GM18873 (cell line): ENCODE measurements around the gene COMMD10.
"Not testable (repeated sequence)": the region's sequence is repeated elsewhere in the genome, so short reads cannot be mapped to it uniquely, and the experiment has no call there.

ENCODE experiments used
- ATAC-seq: cut with Tn5 transposase; IDR thresholded peaks from one replicate; pipeline ENCODE4 v1.9.1; 2021; ENCODE audit warnings: mild to moderate bottlenecking, moderate library complexity, moderate number of reproducible peaks; ENCODE audit not compliant: unreplicated experiment, low FRiP score

The COMMD10 gene

DNA sequence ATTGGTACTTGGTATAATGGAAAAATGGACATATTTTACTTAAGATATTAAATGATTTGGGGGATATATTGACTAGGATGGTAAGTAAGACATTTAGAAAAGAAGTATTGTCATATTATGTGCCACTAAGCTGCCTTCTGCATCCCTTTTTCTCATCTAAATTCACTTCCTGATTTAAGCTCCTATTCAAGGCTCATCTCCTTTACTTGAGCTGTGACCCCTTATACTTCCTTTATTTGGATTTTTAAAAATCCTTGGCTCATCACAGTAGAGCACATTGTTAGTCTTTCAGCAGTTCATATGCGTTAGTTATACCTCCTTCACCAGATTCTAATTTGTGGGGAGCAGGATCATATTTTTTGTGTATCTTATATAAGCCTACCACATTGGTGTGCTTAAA, 6.6 kb downstream of the COMMD10 start:
- ATAC-seq = no peak

DNA sequence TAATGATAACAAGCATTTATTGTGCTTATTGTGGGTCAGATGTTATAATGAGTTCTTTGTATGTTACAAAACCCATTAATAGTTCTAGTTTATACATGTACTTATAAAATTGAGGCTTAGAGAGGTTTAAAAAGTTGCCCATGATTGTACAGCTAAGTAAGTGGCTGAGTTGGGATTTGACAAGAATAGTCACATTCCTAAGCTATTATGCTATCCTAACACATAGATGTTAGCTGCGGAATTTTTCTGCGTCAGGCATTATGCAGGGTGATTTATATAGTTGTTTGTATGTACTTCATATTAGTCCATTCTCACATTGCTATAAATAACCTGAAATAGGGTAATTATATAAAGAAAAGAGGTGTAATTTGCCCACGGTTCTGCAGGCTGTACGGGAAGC, 12.5 kb downstream of the COMMD10 start:
- no peak for ATAC-seq

DNA sequence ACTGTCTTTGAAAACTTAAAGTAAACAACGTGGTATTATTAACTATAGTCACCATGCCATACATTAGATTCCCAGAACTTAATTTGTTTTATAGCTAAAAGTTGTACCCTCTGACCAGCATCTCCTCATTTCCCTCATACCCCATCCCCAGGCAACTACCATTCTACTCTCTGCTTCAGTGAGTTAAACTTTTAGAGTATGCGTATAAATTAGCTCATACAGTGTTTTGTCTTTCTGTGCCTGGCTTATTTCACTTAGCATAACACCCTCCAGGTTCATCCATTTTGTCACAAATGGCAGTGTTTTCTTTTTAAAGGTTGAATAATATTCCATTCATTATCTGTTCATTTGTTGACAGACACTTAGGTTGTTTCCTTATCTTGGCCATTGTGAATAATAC, 14.2 kb downstream of the COMMD10 start:
- ATAC-seq = no peak

DNA sequence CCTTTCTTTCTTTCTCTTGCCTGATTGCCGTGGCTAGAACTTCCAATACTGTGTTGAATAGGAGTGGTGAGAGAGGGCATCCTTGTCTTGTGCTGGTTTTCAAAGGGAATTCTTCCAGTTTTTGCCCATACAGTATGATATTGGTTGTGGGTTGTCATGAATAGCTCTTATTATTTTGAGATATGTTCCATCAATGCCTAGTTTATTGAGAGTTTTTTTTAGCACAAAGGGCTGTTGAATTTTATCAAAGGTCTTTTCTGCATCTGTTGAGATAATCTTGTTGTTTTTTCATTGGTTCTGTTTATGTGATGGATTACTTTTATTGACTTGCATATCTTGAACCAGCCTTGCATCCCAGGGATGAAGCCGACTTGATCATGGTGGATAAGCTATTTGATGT, 20.1 kb downstream of the COMMD10 start:
- ATAC-seq = not testable (repeated sequence)

DNA sequence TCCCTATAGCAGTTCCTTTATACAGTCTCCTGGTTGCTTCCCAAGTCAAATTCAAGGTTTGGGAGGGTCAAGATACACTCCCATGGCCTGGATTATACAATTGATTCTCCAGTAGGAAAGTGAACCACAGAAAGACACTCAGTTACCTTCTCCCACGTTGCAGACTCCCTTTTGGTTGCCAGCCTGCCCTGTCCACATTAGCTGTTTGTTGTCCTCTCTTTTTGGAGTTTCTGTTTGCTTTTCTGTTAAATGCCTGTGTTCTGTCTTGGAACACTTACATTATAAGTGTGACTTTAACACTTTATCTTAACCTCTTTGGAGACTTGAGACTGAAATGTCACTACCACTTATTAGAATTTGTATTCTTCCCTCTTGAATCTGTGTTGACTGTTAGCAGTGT, 30.3 kb downstream of the COMMD10 start:
- no peak for ATAC-seq

DNA sequence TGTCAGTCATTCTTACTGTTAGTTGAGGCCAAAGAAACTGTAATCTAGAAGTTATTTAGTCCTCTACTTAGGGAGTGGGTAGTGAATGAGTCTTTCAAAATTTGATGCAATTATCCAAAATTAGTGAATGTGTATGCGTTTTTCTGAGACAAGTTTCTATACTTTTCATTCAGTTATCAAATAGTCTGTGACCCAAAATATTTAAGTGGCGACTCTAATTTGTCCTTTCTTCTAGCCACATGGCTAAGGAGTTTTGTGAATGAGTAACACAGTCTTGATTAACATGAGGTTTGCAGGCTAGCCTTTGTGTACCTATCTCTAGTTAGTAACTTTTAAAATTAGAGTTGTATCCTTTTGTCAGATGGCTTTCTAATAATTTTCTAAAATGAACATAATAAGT, 45.6 kb downstream of the COMMD10 start:
- no peak for ATAC-seq

DNA sequence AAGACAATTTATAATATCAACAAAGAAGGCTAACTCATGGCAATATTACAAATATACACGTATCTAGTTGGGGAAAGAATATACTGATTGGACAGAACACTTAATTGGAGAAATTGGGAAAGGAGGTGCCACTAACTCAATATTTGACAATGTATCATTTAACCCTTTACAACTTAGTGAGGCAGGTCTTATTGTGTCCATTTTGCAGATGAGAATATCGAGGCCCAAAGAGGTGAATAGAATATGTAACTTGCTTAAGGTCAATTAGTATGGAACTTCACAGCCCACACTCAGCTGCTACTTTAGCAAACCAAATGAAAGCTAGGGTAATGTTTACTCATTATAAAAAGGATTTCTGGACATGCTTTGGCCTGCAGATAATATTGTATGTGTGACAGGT, 46.2 kb downstream of the COMMD10 start:
- ATAC-seq = no peak

DNA sequence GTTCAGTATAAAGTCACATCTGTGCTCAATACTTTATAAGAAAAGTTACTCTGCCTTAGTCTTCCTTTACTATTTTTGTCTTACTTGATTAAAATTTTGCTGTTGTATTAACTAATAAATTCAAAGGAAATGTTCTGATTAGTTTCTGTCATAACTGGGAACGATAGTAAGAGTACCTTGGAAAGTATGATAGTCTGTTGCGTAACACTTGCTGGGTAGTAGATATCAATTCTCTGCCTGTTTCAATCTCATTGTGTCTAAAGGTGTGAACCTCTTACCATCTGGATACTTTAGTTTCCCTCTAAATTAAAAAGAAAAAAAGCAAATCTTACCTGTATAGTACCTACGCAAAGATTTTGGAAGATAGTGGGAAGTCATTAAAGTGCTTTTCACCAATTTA, 48.5 kb downstream of the COMMD10 start:
- no peak for ATAC-seq

DNA sequence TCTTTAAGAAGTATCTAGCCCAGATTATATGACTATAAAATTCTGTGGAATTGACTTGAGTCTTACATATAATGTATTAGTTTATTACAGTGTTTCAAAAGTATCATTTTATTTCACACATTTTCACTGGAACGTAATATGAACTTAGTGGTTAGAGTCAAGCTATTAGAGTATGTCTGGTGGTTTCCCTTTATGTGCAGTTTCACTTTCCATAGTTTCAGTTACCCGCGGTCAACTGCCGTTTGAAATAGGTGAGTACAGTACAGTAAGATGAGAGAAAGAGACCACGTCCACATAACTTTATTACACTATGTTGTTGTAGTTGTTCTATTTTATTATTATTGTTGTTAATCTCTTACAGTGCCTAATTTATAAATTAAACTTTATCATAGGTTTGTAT, 50.5 kb downstream of the COMMD10 start:
- ATAC-seq = peak; percentile 95

DNA sequence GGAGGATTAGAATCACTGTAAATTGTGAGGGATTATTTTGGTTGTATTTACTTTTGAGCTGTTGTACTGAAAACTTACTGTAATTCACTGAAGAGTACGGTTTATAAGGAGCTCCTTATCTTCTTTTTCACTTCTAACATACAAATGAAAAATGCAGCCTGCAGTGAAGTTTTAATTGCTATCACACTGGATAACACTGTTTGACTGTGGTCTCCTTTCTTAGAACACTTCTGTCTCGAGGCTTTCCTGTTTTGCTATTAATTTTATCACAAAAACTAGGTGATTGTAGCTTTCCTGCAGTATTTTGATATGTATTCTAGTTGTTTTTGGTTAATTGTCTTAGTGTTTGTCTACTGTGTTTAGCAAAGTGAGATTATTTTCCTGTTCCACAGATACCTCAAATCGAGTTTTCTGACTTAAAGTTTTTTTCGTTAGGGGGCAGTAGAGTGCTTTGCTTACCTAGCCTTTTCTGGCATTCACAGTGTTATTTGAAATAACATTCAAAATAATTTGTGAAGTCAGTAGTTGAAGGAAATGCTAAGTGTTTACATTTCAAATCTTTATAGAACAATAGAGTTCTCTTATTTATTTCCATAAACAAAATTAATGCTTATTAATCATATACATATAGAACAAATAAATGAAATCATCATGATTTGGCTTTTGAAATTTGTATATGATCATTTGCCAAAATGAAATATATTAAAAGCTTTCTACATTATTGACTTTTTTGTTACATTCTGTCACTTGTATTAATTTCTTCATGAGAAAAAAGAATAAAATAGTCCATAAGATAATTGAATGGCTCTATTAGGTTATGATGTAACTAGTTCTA, 52.9 kb downstream of the COMMD10 start:
- ATAC-seq = no peak

DNA sequence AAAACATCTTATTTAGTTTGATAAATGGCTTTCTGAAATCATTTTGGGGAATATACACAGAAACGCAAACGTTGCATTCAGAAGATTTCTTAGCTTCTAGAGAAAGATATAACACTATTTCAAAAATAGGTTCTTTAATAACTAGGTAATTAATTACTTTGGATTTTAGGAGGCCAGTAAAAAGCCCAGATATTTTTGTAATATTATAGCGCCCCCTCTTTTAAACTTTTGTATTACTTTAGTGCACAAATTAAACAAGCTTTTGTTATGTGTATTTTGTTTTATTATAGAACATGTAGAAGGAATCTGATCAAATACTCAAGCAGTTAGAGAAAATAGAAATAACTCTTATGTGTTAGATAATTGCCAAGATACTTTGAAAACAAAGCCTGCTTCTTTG, 57.7 kb downstream of the COMMD10 start:
- no peak for ATAC-seq

DNA sequence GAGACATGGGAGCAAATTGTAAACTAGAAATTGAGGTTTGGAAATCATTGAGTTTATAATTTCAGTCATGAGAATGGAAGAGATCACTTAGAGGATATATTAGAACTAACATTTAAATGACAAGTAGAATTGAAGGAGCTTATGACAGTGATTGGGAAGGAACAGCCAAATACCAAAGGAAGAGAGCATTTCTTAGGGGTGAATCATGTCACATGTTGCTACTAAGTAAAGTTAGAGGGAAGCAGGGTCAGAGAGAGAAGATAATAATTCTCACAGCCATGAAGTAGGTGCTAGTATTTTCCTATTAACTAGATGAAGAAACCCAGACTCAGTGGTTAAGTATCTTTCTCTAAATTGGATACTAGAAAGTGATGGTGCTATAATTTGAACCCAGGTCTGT, 59.3 kb downstream of the COMMD10 start:
- no peak for ATAC-seq

DNA sequence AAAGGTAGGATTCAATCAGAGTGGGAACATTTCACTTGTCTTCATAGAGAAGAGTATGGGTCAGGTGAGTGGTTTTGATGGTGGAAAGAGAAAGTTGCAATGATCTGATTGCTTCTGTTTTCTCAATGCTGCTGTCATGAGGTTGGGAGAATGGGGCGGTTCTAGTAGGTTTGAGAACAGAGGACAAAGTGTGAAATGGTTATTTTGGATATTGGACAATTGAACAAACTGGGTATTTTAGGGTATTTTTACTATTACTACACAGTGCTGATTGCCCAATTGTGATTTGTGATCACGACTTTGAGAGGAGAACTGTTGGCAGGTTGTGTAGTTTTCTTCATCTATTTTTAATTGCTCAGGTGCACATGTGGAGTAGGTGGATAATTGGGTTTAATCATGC, 60.2 kb downstream of the COMMD10 start:
- ATAC-seq = no peak

DNA sequence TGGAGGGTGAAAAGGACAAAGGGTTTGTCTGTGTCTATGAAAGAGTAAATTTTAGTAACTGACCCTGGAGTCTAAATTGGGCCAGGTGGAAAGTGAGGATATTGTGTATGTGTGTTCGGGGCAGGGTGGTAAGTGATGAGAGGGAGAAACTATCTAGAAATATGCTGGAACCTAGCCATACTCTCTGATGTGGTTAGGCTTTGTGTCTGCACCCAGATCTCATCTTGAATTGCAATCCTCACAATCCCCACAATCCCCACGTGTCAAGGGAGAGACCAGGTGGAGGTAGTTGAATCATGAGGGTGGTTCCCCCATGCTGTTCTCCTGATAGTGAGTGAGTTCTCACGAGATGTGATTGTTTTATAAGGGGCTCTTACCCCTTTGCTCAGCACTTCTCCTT, 60.6 kb downstream of the COMMD10 start:
- no peak for ATAC-seq

DNA sequence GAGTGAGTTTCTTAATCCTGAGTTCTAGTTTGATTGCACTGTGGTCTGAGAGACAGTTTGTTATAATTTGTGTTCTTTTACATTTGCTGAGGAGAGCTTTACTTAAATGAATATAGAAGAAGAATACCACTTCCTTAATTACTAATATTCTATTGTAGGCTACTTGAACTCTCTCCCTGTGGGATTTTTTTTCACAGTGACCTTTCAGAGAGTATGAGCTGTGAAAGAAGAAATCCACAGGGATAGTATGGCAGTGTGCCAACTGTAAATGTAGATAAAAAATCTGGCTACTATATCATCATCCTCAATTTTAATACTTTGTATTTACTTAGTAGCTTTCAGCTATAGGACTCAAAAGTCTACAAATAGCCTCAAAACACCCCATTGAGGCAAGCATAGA, 67.3 kb downstream of the COMMD10 start:
- no peak for ATAC-seq

DNA sequence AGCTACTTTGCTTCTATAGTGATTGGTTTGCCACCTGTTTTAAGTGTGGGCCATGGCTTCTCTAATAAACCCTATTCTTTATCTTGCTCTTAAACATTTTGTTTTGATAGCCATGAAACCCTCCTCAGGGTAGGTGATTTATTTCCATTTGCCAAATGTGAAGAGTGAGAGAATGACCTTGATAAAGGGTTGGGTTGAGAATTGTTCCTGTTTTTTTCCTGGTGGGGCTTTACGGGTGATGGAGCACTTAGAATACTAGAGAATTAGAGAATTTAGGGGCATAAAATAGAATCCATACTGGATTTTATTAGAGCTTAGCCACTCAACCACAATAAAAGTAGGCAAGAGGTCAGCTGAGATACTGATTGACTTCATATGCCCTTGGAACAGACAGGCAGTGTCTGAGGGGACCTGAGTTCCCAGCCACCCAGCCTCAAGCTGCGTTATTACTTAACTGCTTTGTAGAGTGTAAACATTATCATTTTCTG, 68.9 kb downstream of the COMMD10 start:
- ATAC-seq = no peak

DNA sequence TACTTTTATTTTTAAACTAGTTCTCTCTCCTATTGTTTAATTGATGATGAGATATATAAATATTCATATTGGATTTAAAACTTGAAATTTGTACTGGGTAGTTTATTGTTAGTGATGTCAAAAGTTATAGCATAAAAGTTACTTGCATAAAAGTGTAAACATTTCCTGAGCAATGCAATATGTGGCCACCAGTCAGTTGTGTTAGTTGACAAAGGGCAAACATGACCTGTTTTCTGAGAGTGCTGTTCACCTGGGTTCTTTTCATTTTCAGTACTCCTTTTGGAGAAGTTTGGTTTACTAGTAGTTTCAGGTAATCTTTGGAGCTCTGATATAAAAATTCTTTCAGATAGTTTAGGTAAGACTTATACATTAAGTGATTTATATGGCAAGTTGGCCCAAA, 69.4 kb downstream of the COMMD10 start:
- ATAC-seq = no peak

DNA sequence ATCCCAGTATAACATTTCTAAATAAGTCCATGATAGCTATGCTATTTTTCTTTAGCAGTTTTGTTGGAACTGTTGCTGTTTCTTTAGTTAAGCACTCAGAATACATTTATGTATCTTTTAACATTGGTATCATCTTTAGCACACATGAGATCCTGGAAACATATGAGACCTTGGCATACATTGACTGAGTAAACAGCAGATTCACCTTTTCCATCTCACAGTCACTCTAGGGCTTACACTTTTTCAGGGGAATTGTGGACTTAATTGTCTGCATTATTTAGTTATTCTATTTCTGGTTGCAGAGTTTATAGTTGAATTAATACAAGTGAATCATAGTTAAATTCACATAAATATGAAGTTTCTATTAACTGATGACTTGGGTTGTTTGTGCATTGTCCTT, 70.1 kb downstream of the COMMD10 start:
- no peak for ATAC-seq

DNA sequence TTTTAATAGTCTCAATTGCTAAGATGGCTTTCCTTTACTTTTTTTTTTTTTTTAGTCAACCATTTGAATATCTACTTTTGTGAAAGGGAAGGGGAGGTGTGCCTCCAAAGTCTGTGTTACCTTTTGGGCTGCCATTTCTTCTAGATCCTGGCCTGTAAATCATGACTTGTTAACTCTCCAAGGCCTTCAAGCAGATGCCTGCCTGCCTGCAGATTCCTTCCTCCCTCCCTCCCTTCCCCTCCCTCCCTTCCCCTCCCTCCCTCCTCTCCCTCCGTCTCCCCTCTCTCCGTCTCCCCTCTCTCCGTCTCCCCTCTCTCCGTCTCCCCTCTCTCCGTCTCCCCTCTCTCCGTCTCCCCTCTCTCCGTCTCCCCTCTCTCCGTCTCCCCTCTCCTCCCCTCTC, 73.1 kb downstream of the COMMD10 start:
- no peak for ATAC-seq

DNA sequence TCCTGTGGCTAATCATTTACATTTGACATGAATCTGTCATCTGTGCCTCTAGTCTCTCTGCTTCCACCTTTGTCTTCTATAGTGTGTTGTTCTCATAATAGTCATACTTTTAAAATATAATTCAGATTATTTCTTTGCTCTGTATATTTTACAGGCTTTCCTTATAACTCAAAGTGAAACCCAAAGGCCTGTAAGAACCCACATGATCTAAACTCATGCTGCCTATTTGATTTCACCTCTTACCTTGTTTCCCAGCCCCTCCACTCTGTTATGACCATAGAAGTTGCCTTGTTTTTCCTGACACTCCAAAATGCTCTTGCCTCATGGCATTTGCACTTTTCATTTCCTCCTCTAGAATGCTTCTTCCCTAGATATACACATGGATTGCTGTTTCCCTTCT, 74.2 kb downstream of the COMMD10 start:
- no peak for ATAC-seq

DNA sequence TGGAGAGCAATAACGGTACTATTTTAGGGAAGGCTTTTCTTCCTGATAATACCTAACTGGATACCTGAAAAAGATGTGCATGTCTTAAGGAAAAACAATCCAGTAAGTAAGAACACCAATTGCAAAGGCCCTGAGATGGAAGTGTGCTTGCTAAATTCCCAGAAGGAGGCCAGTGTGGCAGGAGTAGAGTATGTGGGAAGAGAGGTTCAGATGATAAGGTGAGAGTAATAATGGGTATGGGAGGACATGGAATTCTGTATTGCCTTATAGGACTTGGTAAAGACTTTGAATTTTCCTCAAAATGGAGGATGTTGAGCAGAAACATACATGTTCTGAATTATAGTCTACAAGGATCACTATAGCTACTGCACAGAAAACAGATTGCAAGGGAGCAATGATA, 89.3 kb downstream of the COMMD10 start:
- no peak for ATAC-seq

DNA sequence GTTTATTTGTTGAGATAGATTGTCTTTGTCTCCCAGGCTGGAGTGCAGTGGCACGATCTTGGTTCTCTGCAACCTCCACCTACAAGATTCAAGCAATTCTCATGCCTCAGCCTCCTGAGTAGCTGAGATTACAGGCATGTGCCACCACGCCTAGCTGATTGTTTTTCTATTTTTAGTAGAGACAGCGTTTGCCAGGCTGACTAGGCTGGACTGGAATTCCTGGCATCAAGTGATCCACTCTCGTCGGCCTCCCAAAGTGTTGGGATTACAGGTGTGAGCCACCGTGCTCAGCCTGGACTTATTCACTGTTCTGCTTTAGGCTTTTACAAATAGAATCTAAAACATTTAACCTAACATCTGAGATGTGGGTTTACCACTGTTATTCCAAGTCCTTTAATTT, 91.3 kb downstream of the COMMD10 start:
- ATAC-seq = no peak

DNA sequence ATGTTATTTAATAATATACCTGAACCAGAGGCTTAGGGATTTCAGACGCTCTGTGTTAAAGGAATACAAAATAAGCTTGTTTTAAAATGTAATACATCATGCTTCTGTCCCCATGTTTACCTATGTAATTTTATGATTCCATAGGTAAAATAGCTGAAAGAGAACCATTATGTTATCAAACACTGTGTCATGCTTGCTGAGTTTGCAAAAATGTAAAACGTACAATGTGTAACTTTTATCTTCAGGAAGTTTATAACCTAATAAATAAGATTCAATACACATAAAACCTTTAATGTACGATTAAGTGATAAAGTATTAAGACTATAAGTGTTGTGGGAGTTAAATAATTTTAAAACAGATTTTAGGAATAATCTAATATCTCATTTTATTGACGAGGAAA, 94.1 kb downstream of the COMMD10 start:
- no peak for ATAC-seq
